Esophagus squamous epithelium (tissue), 5 donors: ENCODE results near the gene MTM1. TPM values are rescaled to one million over a fixed set of nuclear protein-coding genes. Genes with fewer than 3 reads are reported as not detected.

Experiments
- DNase-seq: peaks from one replicate; lab custom pipeline; 2025; lab: John Stamatoyannopoulos, UW
- H3K27ac ChIP-seq, 4 donors: fragments of 200-600 bp; sonication (generic); one replicate each; pipeline ENCODE4 v1.5.1; 2016 to 2019; ENCODE audit warnings: mild to moderate bottlenecking in 1 of 4
- H3K27me3 ChIP-seq, 4 donors: fragments of 200-600 bp; sonication (generic); 1 replicate in 3 of 4; 2 replicates in 1 of 4; pipeline versions ENCODE4 v1.5.1 to v1.6.0; 2017 to 2021; ENCODE audit warnings: antibody characterized with exemption in 1 of 4
- H3K36me3 ChIP-seq, 3 donors: fragments of 200-600 bp; sonication (generic); one replicate each; pipeline ENCODE4 v1.5.1; 2016 to 2019
- H3K4me1 ChIP-seq, 3 donors: fragments of 200-600 bp; sonication (generic); one replicate each; pipeline ENCODE4 v1.5.1; 2017 to 2019
- H3K4me3 ChIP-seq, 4 donors: fragments of 200-600 bp; sonication (generic); 1 replicate in 3 of 4; 2 replicates in 1 of 4; pipeline ENCODE4 v1.5.1; 2016 to 2019; ENCODE audit warnings: mild to moderate bottlenecking in 2 of 4, moderate library complexity in 1 of 4
- H3K9me3 ChIP-seq, 3 donors: fragments of 200-600 bp; sonication (generic); one replicate each; pipeline ENCODE4 v1.5.1; 2016 to 2019
- CTCF ChIP-seq, 6 experiments: fragments of 450-650 bp in 4 of 6; fragments of 200-600 bp in 2 of 6; sonication (generic) in 2 of 6; IDR thresholded peaks; one replicate each; pipeline ENCODE4 v1.5.1; 2016 to 2019; ENCODE audit warnings: antibody characterized with exemption in 6 of 6, mild to moderate bottlenecking in 4 of 6, moderate library complexity in 4 of 6
- POLR2A ChIP-seq, 4 donors: fragments of 450-650 bp; IDR thresholded peaks; one replicate each; pipeline ENCODE4 v1.6.1; 2017; ENCODE audit warnings: antibody characterized with exemption in 4 of 4, mild to moderate bottlenecking in 4 of 4, moderate library complexity in 3 of 4
- WGBS, 2 donors: methylation state at CpG; one replicate each; pipeline ENCODE4 v1.1.5; 2018; 5-methylcytosine and 5-hydroxymethylcytosine counted together
- intact Hi-C: fragments of 100-400 bp; cut with DNase I; formaldehyde crosslinking; loops from one replicate; pipeline ENCODE4 v1.15.0; 2022
- total RNA-seq, 4 donors: library from RNA; depleted of rRNA; stranded (reverse); fragments of >200 nt; gene quantifications; one replicate each; pipeline ENCODE4 v1.1.0, GENCODE V29; 2016
- donor health status: DM: yes; HTN: yes; CAD: no.

MTM1 gene
- total RNA-seq, 4 donors from 2014 or later, result 9.1 to 13.7 (median 11.4) TPM

DNA sequence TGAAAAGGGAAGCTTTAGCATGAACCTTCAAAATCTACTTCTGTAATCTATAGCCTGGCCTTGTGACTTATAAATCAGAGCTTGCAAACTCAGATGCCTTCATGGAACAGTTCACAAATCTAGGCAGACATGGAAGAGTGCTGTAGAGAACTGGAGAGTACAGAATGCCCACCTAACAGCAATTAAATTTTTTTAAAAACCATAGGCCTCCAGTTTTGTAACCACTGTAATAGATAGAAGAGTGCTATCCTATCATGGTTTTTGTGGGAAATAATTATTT lies 135.2 kb downstream of the MTM1 start:
- Histone ChIP-seq H3K4me3 (no peak overlapping the region), H3K36me3 (peaks cover 0 to 27% (median 0%) of the 10 kb centered on the region in 3 donors), H3K27ac (no peak overlapping the region), H3K27me3 (no peaks in the 10 kb centered on the region), H3K4me1 (peaks cover 0 to under 1% (median 0%) of the 10 kb centered on the region in 3 donors), H3K9me3 (no peaks in the 10 kb centered on the region)
- no peak for TF ChIP-seq CTCF (IDR thresholded peaks at IDR 0.05)
- TF ChIP-seq POLR2A (IDR thresholded peaks at IDR 0.05), result no peak
- DNase-seq, result no peak
- intact Hi-C loops, result no loop called here

- Histone ChIP-seq H3K9me3 (no peaks in the 10 kb centered on the region), H3K27ac (no peak overlapping the region), H3K27me3 (no peaks in the 10 kb centered on the region), H3K4me1 (no peaks in the 10 kb centered on the region), H3K36me3 (peaks cover 0 to 32% (median 0%) of the 10 kb centered on the region in 3 donors), H3K4me3 (no peak overlapping the region)
- no peak for DNase-seq
- no peak for TF ChIP-seq CTCF (IDR thresholded peaks at IDR 0.05)
- TF ChIP-seq POLR2A (IDR thresholded peaks at IDR 0.05), result no peak
- 75% methylated on average over 2 of the region's 3 CpGs for WGBS, 2 donors
- intact Hi-C loops, result no loop called here
These were observed 135.7 kb downstream of the MTM1 start for GRCh38 chrX:150704030-150704613.

DNA sequence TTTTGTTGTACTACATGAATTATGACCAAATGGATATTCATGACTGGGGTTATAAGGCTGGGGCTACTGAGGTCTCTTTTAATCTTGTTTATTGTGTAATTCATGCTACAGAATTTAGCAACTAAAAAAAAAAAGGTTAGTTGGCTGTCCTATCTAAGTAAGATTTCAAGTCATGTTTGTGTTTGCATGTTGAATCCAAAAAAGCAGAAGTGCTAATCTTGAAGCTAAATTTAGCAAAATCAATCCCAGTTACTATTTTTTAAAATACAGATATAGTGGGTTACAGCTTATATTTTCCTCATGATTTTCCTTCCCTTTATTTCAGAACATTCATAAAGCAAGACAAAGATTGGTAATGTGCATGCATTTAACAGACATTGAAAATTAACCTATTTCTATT lies 144.2 kb downstream of the MTM1 start:
- Histone ChIP-seq H3K9me3 (no peaks in the 10 kb centered on the region), H3K4me1 (peaks cover 0 to 7% (median 0%) of the 10 kb centered on the region in 3 donors), H3K4me3 (no peak overlapping the region), H3K27me3 (no peaks in the 10 kb centered on the region), H3K36me3 (peaks cover 0 to 13% (median 0%) of the 10 kb centered on the region in 3 donors), H3K27ac (no peak overlapping the region)
- TF ChIP-seq POLR2A (IDR thresholded peaks at IDR 0.05), result no peak
- TF ChIP-seq CTCF (IDR thresholded peaks at IDR 0.05), result no peak
- intact Hi-C loops, result no loop called here
- DNase-seq, result no peak

DNA sequence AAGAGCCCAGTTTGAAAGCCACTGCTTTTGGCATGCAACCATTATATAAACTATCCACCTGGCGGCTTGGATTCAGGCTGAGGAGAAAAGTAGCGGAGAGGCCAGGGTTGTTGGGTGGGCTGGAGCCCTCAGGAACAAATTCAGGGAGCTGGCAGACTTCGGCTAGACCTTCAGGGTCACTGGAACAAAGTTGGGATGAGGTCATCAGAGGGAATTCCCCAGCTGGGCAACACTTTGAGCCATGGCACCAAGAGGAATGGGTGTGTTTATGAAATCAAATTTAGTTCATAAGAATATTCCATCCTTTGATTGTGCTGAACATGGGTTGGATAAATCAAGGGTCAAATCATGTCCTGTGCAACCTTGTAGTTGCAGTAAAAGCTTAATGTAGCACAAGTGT lies 146.8 kb downstream of the MTM1 start:
- intact Hi-C loops, result loop anchor here (5.0 kb wide), 1 partner anchor 33 kb away; no protein-coding TSS in a partner anchor
- no peaks in the 10 kb centered on the region for H3K27me3 ChIP-seq
- TF ChIP-seq CTCF (IDR thresholded peaks at IDR 0.05) (no peak), POLR2A (IDR thresholded peaks at IDR 0.05) (no peak)

GRCh38 chrX:150719621-150720020 lies 151.2 kb downstream of the MTM1 start:
- Histone ChIP-seq H3K27me3 (no peaks in the 10 kb centered on the region), H3K4me3 (no peak overlapping the region), H3K4me1 (no peaks in the 10 kb centered on the region), H3K27ac (no peak overlapping the region), H3K9me3 (no peaks in the 10 kb centered on the region), H3K36me3 (peaks cover 0 to 10% (median 0%) of the 10 kb centered on the region in 3 donors)
- intact Hi-C loops, result loop anchor here (5.0 kb wide), 1 partner anchor 37 kb away; no protein-coding TSS in a partner anchor
- DNase-seq, result no peak
- 53 to 78% methylated on average over 4 of the region's 4 CpGs for WGBS, 2 donors
- TF ChIP-seq CTCF (IDR thresholded peaks at IDR 0.05) (no peak), POLR2A (IDR thresholded peaks at IDR 0.05) (no peak)

More for the DNA sequence above, 146.8 kb downstream of the MTM1 start:
- no peak for DNase-seq
- 0 to 56% methylated on average over 1 to 3 of the region's 3 CpGs for WGBS, 2 donors
- Histone ChIP-seq H3K4me1 (peaks cover 0 to 7% (median 0%) of the 10 kb centered on the region in 3 donors), H3K4me3 (no peak overlapping the region), H3K9me3 (no peaks in the 10 kb centered on the region), H3K27ac (no peak overlapping the region), H3K36me3 (peaks cover 0 to 10% (median 0%) of the 10 kb centered on the region in 3 donors)

Other genes starting within 250 kb of the MTM1 start
- gene MAMLD1, start 205.3 kb upstream of the MTM1 start, total RNA-seq, result 1 to 10 TPM in 2 of 4 donors, under 1 TPM in 2; 0.23 to 2.1 (median 0.96) TPM
- 10 to 100 TPM; 27.9 to 40.1 (median 32.0) TPM for gene MTMR1, start 124.8 kb downstream of the MTM1 start, total RNA-seq